Natural killer cell (primary cell): Measurements from ENCODE around the gene CDYL2. TPM values are rescaled to one million over a fixed set of nuclear protein-coding genes. Genes with fewer than 3 reads are reported as not detected.

Source experiments
- ATAC-seq, 3 donors: fragments of 150-1000 bp in 2 of 3; fragments of 200-7000 bp in 1 of 3; cut with Tn5 transposase; 1 replicate in 1 of 3; 2 replicates in 2 of 3; pipeline ENCODE4 v1.10.0; 2021; ENCODE audit warnings: mild to moderate bottlenecking in 2 of 3, moderate library complexity in 2 of 3
- DNase-seq, 2 donors: peaks; one replicate each; pipeline versions ENCODE4 v3.0.0 to v3.0.0-alpha.2; 2013 to 2021; ENCODE audit warnings: mixed read lengths in 1 of 2
- H3K27ac ChIP-seq: one replicate; pipeline ENCODE4 v1.5.1; 2013; ENCODE audit warnings: mild to moderate bottlenecking, low read length
- H3K27me3 ChIP-seq: one replicate; pipeline ENCODE4 v1.6.1; 2013; ENCODE audit warnings: low read length; ENCODE audit not compliant: control insufficient read depth, insufficient read depth
- H3K36me3 ChIP-seq: one replicate; pipeline ENCODE4 v1.6.1; 2013; ENCODE audit warnings: low read length; ENCODE audit not compliant: control insufficient read depth, insufficient read depth
- H3K4me1 ChIP-seq: one replicate; pipeline ENCODE4 v1.6.1; 2013; ENCODE audit warnings: low read length; ENCODE audit not compliant: control insufficient read depth, insufficient read depth
- H3K4me3 ChIP-seq: one replicate; pipeline ENCODE4 v1.5.1; 2013; ENCODE audit warnings: low read length
- H3K9me3 ChIP-seq: one replicate; pipeline ENCODE4 v1.6.1; 2013; ENCODE audit warnings: low read length; ENCODE audit not compliant: control insufficient read depth, insufficient read depth
- H3K27ac Mint-ChIP-seq, 2 donors: one replicate each; pipeline ENCODE4 v1.8.0; 2022; ENCODE audit warnings: mild to moderate bottlenecking in 2 of 2, mixed read lengths in 2 of 2, moderate library complexity in 1 of 2
- H3K27me3 Mint-ChIP-seq, 2 donors: one replicate each; pipeline ENCODE4 v1.8.0; 2022; ENCODE audit warnings: low read depth in 2 of 2, mixed read lengths in 2 of 2
- H3K36me3 Mint-ChIP-seq: one replicate; pipeline ENCODE4 v1.8.0; 2022; ENCODE audit warnings: mixed read lengths
- H3K4me1 Mint-ChIP-seq, 2 donors: one replicate each; pipeline ENCODE4 v1.8.0; 2022; ENCODE audit warnings: mixed read lengths in 2 of 2
- H3K4me3 Mint-ChIP-seq: one replicate; pipeline ENCODE4 v1.8.0; 2022; ENCODE audit warnings: mild to moderate bottlenecking, moderate library complexity, mixed read lengths
- H3K9me3 Mint-ChIP-seq, 2 donors: one replicate each; pipeline ENCODE4 v1.8.0; 2022; ENCODE audit warnings: mixed read lengths in 2 of 2
- whole genome bisulfite sequencing: methylation state at CpG from one replicate; pipeline ENCODE4 v1.1.7; 2013; ENCODE audit warnings: missing lambda C conversion rate; ENCODE audit not compliant: insufficient coverage; 5-methylcytosine and 5-hydroxymethylcytosine counted together
- intact Hi-C: fragments of 100-400 bp; cut with micrococcal nuclease; formaldehyde crosslinking; loops from one replicate; pipeline ENCODE4 v1.14.2; 2022
- total RNA-seq, 4 donors: library from RNA; stranded (reverse); fragments of 120-200 nt in 1 of 4; gene quantifications; one replicate each; pipeline versions ENCODE4 v1.2.3 to v1.2.4, GENCODE V29; 2013 to 2022
- TF ChIP-seq, protein P1 (sequence below): fragments of 200-600 bp; IDR thresholded peaks from one replicate; pipeline ENCODE4 v1.8.0; 2022; ENCODE audit warnings: antibody characterized with exemption

The CDYL2 gene
- total RNA-seq, 3 donors from 2014 or later (not counting 1 experiment from before 2014, with no cell fraction given): 2.7 to 14.5 (median 3.4) TPM

DNA sequence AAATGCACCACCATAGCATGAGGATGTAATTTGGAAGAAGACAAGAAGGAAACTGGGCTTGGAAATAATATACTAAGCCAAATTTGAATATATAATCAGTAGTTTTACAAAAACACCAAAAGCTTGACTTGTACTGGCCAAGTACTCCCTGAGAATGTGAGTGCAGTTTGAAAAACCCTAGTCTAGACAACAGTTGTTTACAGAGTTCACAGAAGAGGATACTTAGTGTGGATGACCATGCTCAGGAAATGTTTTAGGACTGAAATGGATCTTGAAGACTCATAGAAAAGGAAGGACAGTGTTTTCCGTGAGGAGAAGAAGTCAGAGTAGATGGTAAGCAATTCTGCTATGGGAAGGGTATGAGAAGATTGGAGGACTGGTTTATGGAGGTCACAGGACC is 1.9 kb upstream of the CDYL2 start:
- TF ChIP-seq, protein P1, sequence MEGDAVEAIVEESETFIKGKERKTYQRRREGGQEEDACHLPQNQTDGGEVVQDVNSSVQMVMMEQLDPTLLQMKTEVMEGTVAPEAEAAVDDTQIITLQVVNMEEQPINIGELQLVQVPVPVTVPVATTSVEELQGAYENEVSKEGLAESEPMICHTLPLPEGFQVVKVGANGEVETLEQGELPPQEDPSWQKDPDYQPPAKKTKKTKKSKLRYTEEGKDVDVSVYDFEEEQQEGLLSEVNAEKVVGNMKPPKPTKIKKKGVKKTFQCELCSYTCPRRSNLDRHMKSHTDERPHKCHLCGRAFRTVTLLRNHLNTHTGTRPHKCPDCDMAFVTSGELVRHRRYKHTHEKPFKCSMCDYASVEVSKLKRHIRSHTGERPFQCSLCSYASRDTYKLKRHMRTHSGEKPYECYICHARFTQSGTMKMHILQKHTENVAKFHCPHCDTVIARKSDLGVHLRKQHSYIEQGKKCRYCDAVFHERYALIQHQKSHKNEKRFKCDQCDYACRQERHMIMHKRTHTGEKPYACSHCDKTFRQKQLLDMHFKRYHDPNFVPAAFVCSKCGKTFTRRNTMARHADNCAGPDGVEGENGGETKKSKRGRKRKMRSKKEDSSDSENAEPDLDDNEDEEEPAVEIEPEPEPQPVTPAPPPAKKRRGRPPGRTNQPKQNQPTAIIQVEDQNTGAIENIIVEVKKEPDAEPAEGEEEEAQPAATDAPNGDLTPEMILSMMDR: no peak
- H3K27ac Mint-ChIP-seq: no peak overlapping the region
- H3K36me3 ChIP-seq: no peaks in the 10 kb centered on the region
- intact Hi-C loops: no loop called here
- H3K27me3 ChIP-seq: peaks cover 7% of the 10 kb centered on the region
- no peak for DNase-seq
- no peaks in the 10 kb centered on the region for H3K9me3 Mint-ChIP-seq
- peaks cover 0 to 8% of the 10 kb centered on the region in 2 donors for H3K4me1 Mint-ChIP-seq
- no peaks in the 10 kb centered on the region for H3K9me3 ChIP-seq
- 100% methylated on average over 1 of the region's 1 CpG for WGBS
- H3K27me3 Mint-ChIP-seq: peaks cover 28 to 34% of the 10 kb centered on the region in 2 donors
- no peak for ATAC-seq
- H3K4me1 ChIP-seq: peaks cover 4% of the 10 kb centered on the region
- no peaks in the 10 kb centered on the region for H3K36me3 Mint-ChIP-seq
- H3K27ac ChIP-seq: no peak overlapping the region
- H3K4me3 ChIP-seq: no peak overlapping the region
- peak overlapping the region; percentile 19 for H3K4me3 Mint-ChIP-seq

- H3K27me3 Mint-ChIP-seq: peaks cover 28 to 51% of the 10 kb centered on the region in 2 donors
- intact Hi-C loops: no loop called here
- peaks cover 4% of the 10 kb centered on the region for H3K4me1 ChIP-seq
- H3K36me3 Mint-ChIP-seq: no peaks in the 10 kb centered on the region
- peak overlapping the region; percentile 42 for H3K4me3 ChIP-seq
- ATAC-seq: peak; percentile 38 to 60 (median 58)
- peak in 1 of 2 donors; percentile 73 for DNase-seq
- WGBS: under 1% methylated on average over 80 of the region's 80 CpGs
- peaks cover 0 to 8% of the 10 kb centered on the region in 2 donors for H3K4me1 Mint-ChIP-seq
- no peak overlapping the region for H3K27ac ChIP-seq
- peak overlapping the region; percentile 92 for H3K4me3 Mint-ChIP-seq
- H3K9me3 Mint-ChIP-seq: no peaks in the 10 kb centered on the region
- no peaks in the 10 kb centered on the region for H3K9me3 ChIP-seq
- no peak overlapping the region for H3K27ac Mint-ChIP-seq
- H3K27me3 ChIP-seq: peaks cover 7% of the 10 kb centered on the region
- TF ChIP-seq, protein P1: no peak
- no peaks in the 10 kb centered on the region for H3K36me3 ChIP-seq
Measured at GRCh38 chr16:80804056-80804525, 307 bp downstream of the CDYL2 start.

DNA sequence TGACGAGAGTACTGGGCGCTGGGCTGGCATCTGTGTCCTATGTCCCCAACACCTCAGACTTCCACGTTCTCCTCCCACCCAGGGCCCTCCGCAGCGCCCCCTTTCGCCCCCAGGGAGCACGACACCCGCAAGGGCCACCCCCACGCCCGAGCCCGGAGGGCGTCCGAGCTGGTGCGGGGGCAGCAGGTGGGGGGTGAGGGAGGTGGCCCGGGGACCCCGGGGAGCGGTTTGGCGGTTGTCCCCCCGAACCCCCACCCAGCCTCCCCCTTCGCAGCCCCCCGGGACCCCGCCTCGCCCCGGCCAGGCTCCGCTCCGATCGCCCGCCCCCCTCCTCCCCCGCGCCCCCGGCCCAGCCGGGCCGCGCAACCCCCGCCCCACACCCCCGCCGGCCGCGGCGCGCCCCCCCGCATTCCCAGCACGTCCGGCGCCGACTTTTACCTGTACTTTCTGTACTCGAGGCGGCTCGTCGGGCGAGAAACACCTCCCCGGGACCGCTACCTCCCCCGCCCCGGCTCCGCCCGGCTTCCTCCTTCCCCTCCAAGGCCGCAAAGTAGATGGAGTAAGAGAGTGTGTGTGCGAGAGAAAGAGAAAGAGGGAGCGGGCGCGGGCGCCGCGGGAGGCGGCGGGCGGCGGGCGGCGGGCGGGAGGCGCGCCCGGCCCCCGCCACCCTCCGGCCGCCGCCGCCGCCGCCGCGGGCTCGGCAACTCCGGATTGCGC is 901 bp downstream of the CDYL2 start:
- H3K27me3 ChIP-seq: peaks cover 7% of the 10 kb centered on the region
- ATAC-seq: peak; percentile 18 to 45 (median 33)
- Mint-ChIP-seq H3K27ac (no peak overlapping the region), H3K4me1 (peaks cover 0 to 8% of the 10 kb centered on the region in 2 donors), H3K9me3 (no peaks in the 10 kb centered on the region), H3K4me3 (peak overlapping the region; percentile 84), H3K27me3 (peaks cover 28 to 51% of the 10 kb centered on the region in 2 donors), H3K36me3 (no peaks in the 10 kb centered on the region)
- intact Hi-C loops: no loop called here
- peaks cover 4% of the 10 kb centered on the region for H3K4me1 ChIP-seq
- peak overlapping the region; percentile 28 for H3K4me3 ChIP-seq
- H3K27ac ChIP-seq: no peak overlapping the region
- WGBS: 5% methylated on average over 54 of the region's 87 CpGs
- peak in 1 of 2 donors; percentile 63 for DNase-seq
- H3K9me3 ChIP-seq: no peaks in the 10 kb centered on the region
- TF ChIP-seq, protein P1: no peak
- H3K36me3 ChIP-seq: no peaks in the 10 kb centered on the region
